ENCODE measurements around the gene ZNF658.
A peak's percentile ranks its signal among the peaks of the same experiment; 100 is the strongest.
"Not testable (repeated sequence)": the region's sequence is repeated elsewhere in the genome, so short reads cannot be mapped to it uniquely, and the experiment has no call there.

Gene ZNF658

GRCh38 chr9:66900490-66901131, at the start of gene ZNF658:
ZNF658 (plus strand) TSS chr9:66900725; CDS start chr9:66903562, 2,837 bp downstream.
- H2AFZ ChIP-seq (ENCODE audit: low read depth, low read length); H3K4me1 ChIP-seq (ENCODE audit: insufficient read depth, low read length): not testable (repeated sequence)
- peak within 1 kb of the TSS; percentile 55 for H3K4me3 ChIP-seq (ENCODE audit: low read length)

GRCh38 chr9:66861732-66862131, 38.8 kb upstream of the ZNF658 start:
- not testable (repeated sequence) for H3K27me3 ChIP-seq (ENCODE audit: insufficient read depth, low read length); H3K4me1 ChIP-seq (ENCODE audit: insufficient read depth, low read length); H3K36me3 ChIP-seq (ENCODE audit: insufficient read depth, low read length); H2AFZ ChIP-seq (ENCODE audit: low read depth, low read length); H3K4me3 ChIP-seq (ENCODE audit: low read length); H3K9me3 ChIP-seq (ENCODE audit: low read length)

More at GRCh38 chr9:66900490-66901131, at the start of gene ZNF658:
- H3K36me3 ChIP-seq (ENCODE audit: insufficient read depth, low read length); H3K9me3 ChIP-seq (ENCODE audit: low read length); H3K27me3 ChIP-seq (ENCODE audit: insufficient read depth, low read length): not testable (repeated sequence)

GRCh38 chr9:66868660-66869059, 31.9 kb upstream of the ZNF658 start:
- not testable (repeated sequence) for H3K4me3 ChIP-seq (ENCODE audit: low read length); H3K4me1 ChIP-seq (ENCODE audit: insufficient read depth, low read length)

GRCh38 chr9:66880605-66881004, 19.9 kb upstream of the ZNF658 start:
- H3K4me1 ChIP-seq (ENCODE audit: insufficient read depth, low read length); H3K9me3 ChIP-seq (ENCODE audit: low read length); H2AFZ ChIP-seq (ENCODE audit: low read depth, low read length); H3K4me3 ChIP-seq (ENCODE audit: low read length); H3K36me3 ChIP-seq (ENCODE audit: insufficient read depth, low read length); H3K27me3 ChIP-seq (ENCODE audit: insufficient read depth, low read length): not testable (repeated sequence)

More at GRCh38 chr9:66868660-66869059, 31.9 kb upstream of the ZNF658 start:
- H2AFZ ChIP-seq (ENCODE audit: low read depth, low read length); H3K27me3 ChIP-seq (ENCODE audit: insufficient read depth, low read length); H3K9me3 ChIP-seq (ENCODE audit: low read length); H3K36me3 ChIP-seq (ENCODE audit: insufficient read depth, low read length): not testable (repeated sequence)

- not testable (repeated sequence) for H2AFZ ChIP-seq (ENCODE audit: low read depth, low read length); H3K27me3 ChIP-seq (ENCODE audit: insufficient read depth, low read length); H3K4me3 ChIP-seq (ENCODE audit: low read length); H3K9me3 ChIP-seq (ENCODE audit: low read length); H3K4me1 ChIP-seq (ENCODE audit: insufficient read depth, low read length); H3K36me3 ChIP-seq (ENCODE audit: insufficient read depth, low read length)
These were observed 18.7 kb upstream of the ZNF658 start for GRCh38 chr9:66881847-66882246.

GRCh38 chr9:66890334-66890733, 10.2 kb upstream of the ZNF658 start:
- not testable (repeated sequence) for H3K4me3 ChIP-seq (ENCODE audit: low read length); H3K36me3 ChIP-seq (ENCODE audit: insufficient read depth, low read length); H3K4me1 ChIP-seq (ENCODE audit: insufficient read depth, low read length); H3K9me3 ChIP-seq (ENCODE audit: low read length); H3K27me3 ChIP-seq (ENCODE audit: insufficient read depth, low read length); H2AFZ ChIP-seq (ENCODE audit: low read depth, low read length)

GRCh38 chr9:66901141-66901540, 616 bp downstream of the ZNF658 start:
- not testable (repeated sequence) for H3K9me3 ChIP-seq (ENCODE audit: low read length); H3K36me3 ChIP-seq (ENCODE audit: insufficient read depth, low read length); H3K27me3 ChIP-seq (ENCODE audit: insufficient read depth, low read length); H2AFZ ChIP-seq (ENCODE audit: low read depth, low read length); H3K4me1 ChIP-seq (ENCODE audit: insufficient read depth, low read length)
- H3K4me3 ChIP-seq (ENCODE audit: low read length), result peak overlapping the region; percentile 55

- not testable (repeated sequence) for H3K4me3 ChIP-seq (ENCODE audit: low read length)
These were observed 9.0 kb downstream of the ZNF658 start for GRCh38 chr9:66909560-66909959.

GRCh38 chr9:66920072-66920471, 19.5 kb downstream of the ZNF658 start:
- not testable (repeated sequence) for H3K9me3 ChIP-seq (ENCODE audit: low read length); H3K27me3 ChIP-seq (ENCODE audit: insufficient read depth, low read length); H3K36me3 ChIP-seq (ENCODE audit: insufficient read depth, low read length); H3K4me1 ChIP-seq (ENCODE audit: insufficient read depth, low read length); H2AFZ ChIP-seq (ENCODE audit: low read depth, low read length); H3K4me3 ChIP-seq (ENCODE audit: low read length)

More at GRCh38 chr9:66909560-66909959, 9.0 kb downstream of the ZNF658 start:
- H2AFZ ChIP-seq (ENCODE audit: low read depth, low read length); H3K4me1 ChIP-seq (ENCODE audit: insufficient read depth, low read length); H3K9me3 ChIP-seq (ENCODE audit: low read length); H3K27me3 ChIP-seq (ENCODE audit: insufficient read depth, low read length); H3K36me3 ChIP-seq (ENCODE audit: insufficient read depth, low read length): not testable (repeated sequence)

- H3K9me3 ChIP-seq (ENCODE audit: low read length); H2AFZ ChIP-seq (ENCODE audit: low read depth, low read length); H3K4me1 ChIP-seq (ENCODE audit: insufficient read depth, low read length); H3K4me3 ChIP-seq (ENCODE audit: low read length); H3K36me3 ChIP-seq (ENCODE audit: insufficient read depth, low read length); H3K27me3 ChIP-seq (ENCODE audit: insufficient read depth, low read length): not testable (repeated sequence)
These were observed 35.8 kb downstream of the ZNF658 start for GRCh38 chr9:66936194-66936870.

GRCh38 chr9:66937662-66938061, 37.1 kb downstream of the ZNF658 start:
- not testable (repeated sequence) for H3K9me3 ChIP-seq (ENCODE audit: low read length); H3K36me3 ChIP-seq (ENCODE audit: insufficient read depth, low read length); H3K4me3 ChIP-seq (ENCODE audit: low read length)

GRCh38 chr9:66938322-66938721, 37.8 kb downstream of the ZNF658 start:
- not testable (repeated sequence) for H3K9me3 ChIP-seq (ENCODE audit: low read length); H3K27me3 ChIP-seq (ENCODE audit: insufficient read depth, low read length); H3K36me3 ChIP-seq (ENCODE audit: insufficient read depth, low read length); H3K4me3 ChIP-seq (ENCODE audit: low read length); H2AFZ ChIP-seq (ENCODE audit: low read depth, low read length); H3K4me1 ChIP-seq (ENCODE audit: insufficient read depth, low read length)

More at GRCh38 chr9:66937662-66938061, 37.1 kb downstream of the ZNF658 start:
- H2AFZ ChIP-seq (ENCODE audit: low read depth, low read length); H3K27me3 ChIP-seq (ENCODE audit: insufficient read depth, low read length); H3K4me1 ChIP-seq (ENCODE audit: insufficient read depth, low read length): not testable (repeated sequence)

- not testable (repeated sequence) for H3K36me3 ChIP-seq (ENCODE audit: insufficient read depth, low read length); H3K27me3 ChIP-seq (ENCODE audit: insufficient read depth, low read length); H2AFZ ChIP-seq (ENCODE audit: low read depth, low read length); H3K4me3 ChIP-seq (ENCODE audit: low read length); H3K9me3 ChIP-seq (ENCODE audit: low read length); H3K4me1 ChIP-seq (ENCODE audit: insufficient read depth, low read length)
These were observed 39.6 kb downstream of the ZNF658 start for GRCh38 chr9:66939878-66940830.

Measured in neuron (in vitro differentiated cells).